KMS-11 (cell line): ENCODE measurements around the gene MNT.

Source experiments
- H2AFZ ChIP-seq: fragments of 200-600 bp; sonication (generic); 2 replicates; pipeline ENCODE4 v1.6.1; 2016; ENCODE audit warnings: antibody characterized with exemption, mixed run types, low read depth
- H3K27ac ChIP-seq: fragments of 200-600 bp; sonication (generic); 2 replicates; pipeline ENCODE4 v1.6.1; 2016; ENCODE audit warnings: mild to moderate bottlenecking, mixed run types
- H3K27me3 ChIP-seq: fragments of 200-600 bp; sonication (generic); 2 replicates; pipeline ENCODE4 v1.6.1; 2017; ENCODE audit warnings: mild to moderate bottlenecking, low read depth, mixed run types, moderate library complexity; ENCODE audit not compliant: insufficient read depth
- H3K36me3 ChIP-seq: fragments of 200-600 bp; sonication (generic); 2 replicates; pipeline ENCODE4 v1.6.1; 2017; ENCODE audit warnings: mild to moderate bottlenecking, mixed run types; ENCODE audit not compliant: insufficient read depth
- H3K4me1 ChIP-seq: fragments of 200-600 bp; sonication (generic); 2 replicates; pipeline ENCODE4 v1.6.1; 2016; ENCODE audit warnings: mild to moderate bottlenecking, low read depth, mixed run types; ENCODE audit not compliant: poor library complexity, severe bottlenecking
- H3K4me2 ChIP-seq: fragments of 200-600 bp; sonication (generic); 2 replicates; pipeline ENCODE4 v1.7.0; 2016; ENCODE audit warnings: mild to moderate bottlenecking, mixed run types
- H3K4me3 ChIP-seq: fragments of 200-600 bp; sonication (generic); IDR thresholded peaks from 2 replicates; pipeline ENCODE4 v1.6.1; 2017; ENCODE audit warnings: low read depth, low read length, mixed read lengths; ENCODE audit not compliant: insufficient read depth
- H3K79me2 ChIP-seq: fragments of 200-600 bp; sonication (generic); 2 replicates; pipeline ENCODE4 v1.6.1; 2016; ENCODE audit warnings: low read depth, mixed run types; ENCODE audit not compliant: insufficient read depth
- H3K9ac ChIP-seq: fragments of 200-600 bp; sonication (generic); 2 replicates; pipeline ENCODE4 v1.6.1; 2016; ENCODE audit warnings: mild to moderate bottlenecking, mixed run types
- H4K20me1 ChIP-seq: fragments of 200-600 bp; sonication (generic); 2 replicates; pipeline ENCODE4 v1.6.1; 2016; ENCODE audit warnings: mild to moderate bottlenecking, mixed run types; ENCODE audit not compliant: insufficient read depth
- CTCF ChIP-seq: fragments of 200-600 bp; sonication (generic); conservative IDR thresholded peaks from 2 replicates; pipeline ENCODE4 v1.6.1; 2017; ENCODE audit warnings: low read depth, mild to moderate bottlenecking, antibody characterized with exemption, low read length, moderate library complexity, mixed read lengths

The MNT gene

GRCh38 chr17:2387086-2388019 is 13.5 kb downstream of the MNT start:
- Histone ChIP-seq H3K4me1 (peaks cover 14% of the 10 kb centered on the region), H3K27ac (no peak overlapping the region), H3K79me2 (no peaks in the 10 kb centered on the region), H4K20me1 (no peaks in the 10 kb centered on the region), H2AFZ (no peak overlapping the region), H3K9ac (no peak overlapping the region), H3K4me3 (no peak overlapping the region), H3K27me3 (no peaks in the 10 kb centered on the region), H3K4me2 (no peak overlapping the region), H3K36me3 (no peaks in the 10 kb centered on the region)
- TF ChIP-seq CTCF, result no peak

DNA sequence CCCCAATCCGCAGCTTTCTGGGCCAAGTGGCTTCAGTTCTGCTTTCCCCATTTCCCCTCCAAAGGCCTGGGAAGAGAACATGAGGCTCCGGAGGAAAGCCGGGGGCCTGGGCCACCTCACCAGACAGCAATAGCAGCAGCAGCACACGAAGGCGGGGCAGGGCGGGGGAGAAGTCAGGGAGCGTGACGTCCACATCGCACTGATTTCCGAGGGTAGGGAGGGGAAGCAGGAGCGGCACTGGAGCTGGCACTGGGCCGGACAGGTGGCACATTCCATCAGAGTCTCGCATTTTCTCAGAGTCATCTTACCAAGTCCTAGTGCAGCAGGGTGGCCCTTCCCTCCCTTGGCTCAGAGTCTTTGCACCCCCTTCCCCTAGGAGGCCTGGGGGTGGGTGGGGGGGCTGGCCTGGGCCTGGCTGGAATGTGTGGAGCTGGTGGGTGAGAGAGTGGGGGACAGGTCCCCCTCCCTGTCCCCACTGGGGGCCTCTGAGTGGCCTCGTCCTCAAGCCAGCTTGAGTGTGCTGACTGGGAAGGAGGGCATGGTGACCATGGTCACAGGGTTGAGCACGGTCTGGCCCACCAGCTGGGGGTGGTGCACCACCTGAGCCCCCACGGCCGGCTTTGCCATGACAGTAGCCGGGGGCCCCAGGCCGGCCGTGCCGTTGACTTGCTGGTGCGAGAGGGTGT is 14.3 kb downstream of the MNT start:
- H3K4me2 ChIP-seq, result no peak overlapping the region
- H2AFZ ChIP-seq, result no peak overlapping the region
- no peaks in the 10 kb centered on the region for H3K36me3 ChIP-seq
- no peak overlapping the region for H3K9ac ChIP-seq
- peaks cover 7% of the 10 kb centered on the region for H3K4me1 ChIP-seq
- H4K20me1 ChIP-seq, result no peaks in the 10 kb centered on the region
- no peaks in the 10 kb centered on the region for H3K27me3 ChIP-seq
- H3K27ac ChIP-seq, result no peak overlapping the region
- TF ChIP-seq CTCF, result no peak
- no peak overlapping the region for H3K4me3 ChIP-seq
- no peaks in the 10 kb centered on the region for H3K79me2 ChIP-seq

DNA sequence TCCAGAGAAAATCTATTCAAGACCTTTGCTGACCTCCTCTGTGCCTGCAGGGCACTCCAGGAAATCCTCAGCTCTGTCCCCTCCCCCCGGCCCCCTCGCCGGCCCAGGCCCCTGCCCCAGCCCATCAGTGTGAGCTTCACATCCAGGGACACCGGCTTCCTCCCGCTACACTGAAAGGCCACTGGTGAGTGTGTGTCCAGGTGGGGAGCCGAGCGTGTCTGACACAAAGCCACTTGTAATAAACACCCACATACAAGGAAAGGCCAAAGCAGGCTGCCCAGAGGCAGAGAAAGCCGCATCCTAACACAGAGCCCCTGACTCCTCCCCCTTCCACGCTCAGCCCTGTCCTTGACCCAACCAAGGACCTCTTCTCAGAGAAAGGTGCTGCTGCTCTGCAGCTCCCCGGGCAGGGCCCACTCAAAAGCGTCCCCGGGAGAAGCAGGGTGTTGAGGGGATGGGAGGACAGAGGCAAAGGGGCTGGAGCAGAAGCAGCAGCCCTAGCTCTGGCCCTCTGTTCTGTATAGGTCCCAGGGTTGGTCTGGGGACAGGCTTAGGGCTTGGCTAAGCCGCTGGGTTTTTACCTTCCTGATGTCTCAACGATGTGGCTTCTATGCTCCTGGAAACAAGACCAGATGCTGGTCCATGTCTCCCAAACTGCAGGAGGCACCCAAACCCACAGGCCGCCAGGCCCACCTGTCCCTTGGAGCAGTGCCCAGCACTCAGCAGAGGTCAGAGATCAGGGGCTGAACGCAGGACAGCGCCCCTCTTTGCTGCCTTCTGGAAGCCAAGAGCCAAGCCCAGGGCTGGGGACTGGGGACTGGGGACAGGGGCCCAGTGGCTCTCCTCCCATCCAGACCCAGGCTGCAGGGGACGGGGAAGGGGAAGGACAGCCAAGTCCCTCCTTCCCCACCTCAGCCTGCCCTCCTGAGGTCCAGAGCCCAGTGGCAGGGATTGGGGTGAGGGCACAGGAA is 15.3 kb downstream of the MNT start:
- H4K20me1 ChIP-seq, result no peaks in the 10 kb centered on the region
- H3K4me3 ChIP-seq, result no peak overlapping the region
- peaks cover 6% of the 10 kb centered on the region for H3K4me1 ChIP-seq

More for the DNA sequence above, 15.3 kb downstream of the MNT start:
- no peak overlapping the region for H3K9ac ChIP-seq
- H3K4me2 ChIP-seq, result no peak overlapping the region
- no peak overlapping the region for H2AFZ ChIP-seq
- H3K36me3 ChIP-seq, result no peaks in the 10 kb centered on the region
- no peak overlapping the region for H3K27ac ChIP-seq
- TF ChIP-seq CTCF, result no peak
- H3K79me2 ChIP-seq, result no peaks in the 10 kb centered on the region
- no peaks in the 10 kb centered on the region for H3K27me3 ChIP-seq
